HG03565 (cell line): ENCODE results near the gene KIF26A.

Source experiments
- ATAC-seq: cut with Tn5 transposase; IDR thresholded peaks from one replicate; pipeline ENCODE4 v1.9.1; 2021; ENCODE audit warnings: mild to moderate bottlenecking, moderate library complexity; ENCODE audit not compliant: unreplicated experiment

The KIF26A gene

DNA sequence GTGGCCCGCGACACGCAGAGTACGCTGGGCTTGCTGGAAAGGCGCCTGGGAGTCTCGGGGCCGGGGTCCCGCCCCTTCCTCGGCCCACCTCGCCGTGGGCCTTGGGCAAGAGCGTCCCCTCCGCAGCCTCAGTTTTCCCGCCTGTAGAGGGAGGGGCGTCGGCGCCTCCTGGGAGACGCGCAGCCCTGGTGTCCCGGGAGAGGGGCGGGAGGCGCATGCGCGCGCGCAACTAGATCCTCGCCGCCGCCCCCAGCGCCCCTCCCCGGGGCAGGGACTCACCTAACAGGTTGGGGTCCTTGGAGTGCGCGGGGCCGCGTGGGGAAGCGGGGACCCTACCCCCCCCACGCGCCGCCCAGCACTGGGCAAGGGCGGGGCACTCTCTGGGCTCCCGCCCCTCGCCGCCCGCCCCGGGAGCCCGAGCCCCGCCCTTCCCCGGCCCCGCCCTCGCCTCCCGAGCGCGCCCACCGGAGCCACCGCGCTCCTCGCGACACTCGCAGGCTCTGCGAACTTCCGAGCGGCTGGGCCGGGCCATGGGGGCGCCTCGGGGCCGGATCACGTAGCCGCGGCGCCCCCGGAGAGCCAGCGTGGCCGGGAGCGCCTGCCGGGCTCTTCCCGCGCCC lies at the start of gene KIF26A:
Gene KIF26A, plus strand, starts transcription at position 490 of the 620 bp plus-strand sequence. CDS start 136 bp downstream, outside the sequence.
- no peak for ATAC-seq

DNA sequence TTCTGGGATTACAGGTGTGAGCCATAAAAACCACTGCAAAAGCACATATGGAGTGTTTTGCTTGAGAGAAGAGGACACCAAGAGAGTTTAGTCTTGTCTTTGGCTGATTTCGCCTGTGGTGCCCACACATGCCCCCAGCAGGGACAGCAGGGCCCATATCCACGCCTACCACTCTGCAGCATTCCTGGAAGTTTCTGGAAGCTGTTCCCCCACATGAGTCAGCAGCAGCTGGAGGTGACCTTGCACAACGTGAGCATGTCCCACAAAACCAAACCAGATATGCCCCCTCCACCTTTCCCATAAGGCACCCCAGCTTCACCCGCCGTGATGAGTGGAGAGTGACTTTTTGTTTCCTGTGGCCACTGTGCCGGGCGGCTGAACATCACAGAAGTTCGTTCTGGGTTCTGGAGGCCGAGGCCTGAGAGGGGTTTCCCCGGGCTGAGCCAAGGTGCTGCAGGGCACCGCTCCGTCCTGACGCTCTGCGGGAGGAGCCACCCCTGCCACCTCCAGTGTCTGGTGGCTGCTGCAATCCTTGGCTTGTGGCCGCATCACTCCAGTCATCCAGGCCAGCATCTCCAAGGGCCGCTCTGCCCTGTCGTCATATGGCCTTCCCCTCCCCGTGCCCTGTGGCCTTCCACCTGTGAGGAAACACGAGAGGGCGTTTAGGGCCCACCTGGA lies 48.2 kb upstream of the KIF26A start:
- no peak for ATAC-seq

- no peak for ATAC-seq
These were observed 47.1 kb upstream of the KIF26A start for GRCh38 chr14:104091061-104091926.

- no peak for ATAC-seq
These were observed 46.2 kb upstream of the KIF26A start for GRCh38 chr14:104091927-104092771.

DNA sequence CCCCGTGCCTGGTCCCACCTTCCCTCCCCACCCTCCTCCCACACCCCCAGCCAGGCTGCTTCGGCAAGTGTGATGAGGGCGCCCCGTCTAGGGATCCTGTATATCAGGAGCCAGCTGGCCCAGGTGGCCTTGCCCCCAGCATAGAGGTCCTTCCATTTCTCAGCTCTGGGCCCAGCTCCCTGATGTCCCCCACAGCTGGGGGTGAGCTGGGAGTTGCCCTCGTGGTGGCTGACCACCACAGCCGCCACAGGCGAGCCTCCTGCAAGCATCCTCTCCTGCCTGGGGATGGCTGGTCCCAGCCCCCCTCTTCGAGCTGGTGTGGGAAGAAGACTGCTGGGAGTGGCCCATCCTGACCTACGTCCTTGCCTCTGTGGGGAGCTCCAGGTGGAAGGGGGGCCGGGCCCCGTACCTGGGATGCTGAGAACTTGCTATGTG lies 45.4 kb upstream of the KIF26A start:
- ATAC-seq, result no peak

DNA sequence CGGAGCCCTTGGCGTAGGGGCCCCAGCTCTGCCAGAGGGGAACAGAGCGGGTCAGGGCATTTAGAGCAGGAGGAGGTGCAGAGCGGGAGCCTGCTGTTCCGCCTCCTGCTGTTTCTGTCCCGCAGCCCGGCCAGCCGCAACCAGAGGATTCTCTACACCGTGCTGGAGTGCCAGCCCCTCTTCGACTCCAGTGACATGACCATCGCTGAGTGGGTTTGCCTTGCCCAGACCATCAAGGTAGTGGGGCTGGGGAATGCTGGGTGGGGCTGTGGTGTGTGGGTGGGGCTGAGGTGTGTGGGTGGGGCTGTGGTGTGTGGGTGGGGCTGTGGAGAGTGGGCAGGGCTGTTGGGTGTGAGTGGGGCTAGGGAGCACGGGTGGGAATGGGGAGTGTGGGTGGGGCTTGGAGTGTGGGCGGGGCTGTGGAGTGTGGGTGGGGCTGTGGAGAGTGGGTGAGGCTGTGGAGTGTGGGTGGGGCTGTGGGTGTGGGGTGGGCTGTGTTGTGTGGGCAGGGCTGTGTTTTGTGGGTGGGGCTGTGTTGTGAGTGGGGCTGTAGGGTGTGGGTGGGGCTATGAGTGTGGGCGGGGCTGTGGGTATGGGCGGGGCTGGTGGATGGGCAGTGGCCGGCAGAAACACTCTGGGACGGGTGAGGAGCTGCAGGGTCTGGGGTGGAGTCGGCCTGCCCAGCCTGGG lies 44.9 kb upstream of the KIF26A start:
- ATAC-seq, result no peak

DNA sequence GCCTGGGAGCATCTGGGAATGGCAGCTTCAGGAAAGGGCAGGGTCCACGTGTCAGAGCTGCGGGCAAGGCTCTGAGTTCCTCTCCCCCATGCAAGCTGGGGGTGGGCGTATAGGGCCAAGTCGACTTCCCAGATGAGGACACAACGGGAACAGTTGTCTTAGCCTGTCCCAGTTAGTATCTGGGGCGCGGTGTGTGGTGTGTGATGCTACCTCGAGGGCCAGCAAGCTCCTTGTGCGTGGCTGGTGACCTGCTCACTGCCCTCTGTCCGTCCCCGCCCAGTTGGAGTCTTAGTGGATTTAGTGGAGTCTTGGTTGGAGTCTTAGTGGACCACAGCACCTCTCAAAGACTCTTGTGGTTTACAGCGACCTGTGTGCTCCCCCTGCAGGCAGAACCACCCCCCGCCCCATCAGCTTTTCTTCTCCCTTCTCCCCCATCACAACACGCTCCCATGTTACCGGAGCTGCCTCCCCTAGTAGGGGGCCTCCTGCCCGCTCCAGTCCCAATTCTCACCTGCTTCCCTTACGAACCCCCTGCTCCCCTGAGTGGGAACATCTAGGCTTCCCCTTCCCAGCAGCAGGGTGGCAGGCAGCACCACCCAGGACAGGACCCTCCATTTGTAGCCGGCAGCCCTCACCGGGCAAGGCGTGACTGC lies 44.2 kb upstream of the KIF26A start:
- no peak for ATAC-seq

DNA sequence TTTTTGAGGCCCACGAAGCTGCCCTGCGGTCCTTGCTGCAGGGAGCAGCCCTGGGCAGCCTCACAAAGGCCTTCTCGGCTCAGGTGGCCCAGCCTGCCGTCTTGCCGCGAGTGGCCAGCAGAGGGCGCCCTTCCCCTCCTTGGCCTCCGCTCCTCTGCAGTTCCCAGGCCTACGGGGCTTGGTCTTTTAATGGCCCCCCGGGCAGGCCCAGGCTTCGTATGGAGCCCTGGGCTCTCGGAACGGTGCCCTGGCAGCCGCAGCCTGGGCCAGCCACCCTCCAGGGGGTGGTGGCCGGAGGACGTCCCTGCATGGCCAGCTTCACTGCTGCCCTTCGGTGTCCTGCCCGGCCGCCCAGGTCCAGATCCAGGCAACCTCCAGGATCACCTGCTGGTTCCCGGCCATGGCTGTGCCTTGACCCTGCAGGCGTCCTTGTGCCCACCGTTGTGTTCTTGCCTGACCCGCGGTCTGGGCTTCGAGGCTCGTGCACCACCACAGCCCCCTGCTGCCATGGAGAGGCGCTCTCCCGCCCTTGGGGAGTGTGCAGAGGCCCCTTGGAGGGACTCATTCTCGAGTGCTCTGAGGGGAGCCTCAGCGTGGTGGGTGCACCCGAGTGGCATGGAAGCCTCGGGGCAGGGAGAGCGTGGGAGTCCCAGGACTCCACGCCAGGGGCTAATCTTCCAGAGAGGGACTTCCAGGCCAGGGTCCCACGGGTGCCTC lies 43.5 kb upstream of the KIF26A start:
- ATAC-seq, result no peak

DNA sequence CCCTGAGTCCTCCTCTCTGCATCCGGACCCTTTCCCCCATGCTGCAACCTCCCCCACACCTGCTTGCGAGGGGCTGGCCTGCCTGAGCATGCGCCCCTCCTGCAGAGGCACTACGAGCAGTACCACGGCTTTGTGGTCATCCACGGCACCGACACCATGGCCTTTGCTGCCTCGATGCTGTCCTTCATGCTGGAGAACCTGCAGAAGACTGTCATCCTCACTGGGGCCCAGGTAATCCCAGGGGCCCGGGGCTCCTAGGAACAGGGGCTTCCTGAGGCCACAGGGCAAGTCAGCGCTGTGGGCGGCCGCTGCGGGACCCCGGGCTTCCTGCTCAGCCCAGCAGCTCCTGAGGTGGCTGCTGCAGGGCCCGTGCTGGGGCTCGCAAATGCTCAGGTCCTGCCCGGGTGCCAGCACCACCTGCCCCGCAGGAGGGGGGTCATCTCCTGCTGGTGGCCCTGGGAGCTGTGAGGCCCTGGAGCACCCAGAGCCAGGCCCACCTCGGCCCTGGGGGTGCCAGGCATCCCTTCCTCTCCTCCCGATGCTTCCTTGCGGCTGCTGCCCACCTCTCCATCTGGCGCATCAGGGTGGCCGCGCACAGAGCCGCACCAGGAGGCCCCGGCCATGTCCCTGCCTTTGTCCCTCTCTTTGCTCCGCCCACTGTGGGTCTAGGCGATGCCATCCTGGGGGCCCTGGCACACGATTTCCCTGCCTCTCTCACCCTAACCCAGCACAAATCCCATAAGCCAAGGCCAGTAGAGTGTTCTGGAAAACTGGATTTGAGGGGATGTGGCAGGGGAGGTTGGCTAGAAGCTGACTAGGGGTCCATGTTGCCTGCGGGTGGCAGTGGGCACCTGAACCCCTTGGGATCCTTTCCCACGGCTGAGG lies 42.7 kb upstream of the KIF26A start:
- no peak for ATAC-seq

DNA sequence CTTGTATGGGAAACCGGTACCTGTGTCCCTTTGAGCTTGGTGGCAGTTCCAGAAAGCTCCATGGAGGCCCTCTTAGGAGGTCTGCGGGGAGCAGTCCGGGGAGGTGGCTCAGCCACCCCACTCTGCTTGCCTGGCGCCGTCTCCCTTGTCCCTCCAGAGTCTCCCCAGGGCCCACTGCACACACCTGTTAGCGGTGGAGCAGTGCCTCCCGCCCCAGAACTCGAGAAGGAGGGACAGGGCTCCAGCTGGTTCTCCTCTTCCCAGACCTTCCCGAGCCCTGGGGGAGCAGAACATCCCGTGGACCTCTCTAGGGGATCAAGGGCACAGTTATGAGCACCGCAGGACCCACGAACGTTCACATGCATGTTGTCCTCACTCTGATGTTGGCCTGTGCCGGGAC lies 42.1 kb upstream of the KIF26A start:
- no peak for ATAC-seq

GRCh38 chr14:104096751-104097700 lies 41.4 kb upstream of the KIF26A start:
- no peak for ATAC-seq

GRCh38 chr14:104098272-104099095 lies 39.9 kb upstream of the KIF26A start:
- no peak for ATAC-seq

- ATAC-seq, result no peak
These were observed 39.0 kb upstream of the KIF26A start for GRCh38 chr14:104099096-104100041.

DNA sequence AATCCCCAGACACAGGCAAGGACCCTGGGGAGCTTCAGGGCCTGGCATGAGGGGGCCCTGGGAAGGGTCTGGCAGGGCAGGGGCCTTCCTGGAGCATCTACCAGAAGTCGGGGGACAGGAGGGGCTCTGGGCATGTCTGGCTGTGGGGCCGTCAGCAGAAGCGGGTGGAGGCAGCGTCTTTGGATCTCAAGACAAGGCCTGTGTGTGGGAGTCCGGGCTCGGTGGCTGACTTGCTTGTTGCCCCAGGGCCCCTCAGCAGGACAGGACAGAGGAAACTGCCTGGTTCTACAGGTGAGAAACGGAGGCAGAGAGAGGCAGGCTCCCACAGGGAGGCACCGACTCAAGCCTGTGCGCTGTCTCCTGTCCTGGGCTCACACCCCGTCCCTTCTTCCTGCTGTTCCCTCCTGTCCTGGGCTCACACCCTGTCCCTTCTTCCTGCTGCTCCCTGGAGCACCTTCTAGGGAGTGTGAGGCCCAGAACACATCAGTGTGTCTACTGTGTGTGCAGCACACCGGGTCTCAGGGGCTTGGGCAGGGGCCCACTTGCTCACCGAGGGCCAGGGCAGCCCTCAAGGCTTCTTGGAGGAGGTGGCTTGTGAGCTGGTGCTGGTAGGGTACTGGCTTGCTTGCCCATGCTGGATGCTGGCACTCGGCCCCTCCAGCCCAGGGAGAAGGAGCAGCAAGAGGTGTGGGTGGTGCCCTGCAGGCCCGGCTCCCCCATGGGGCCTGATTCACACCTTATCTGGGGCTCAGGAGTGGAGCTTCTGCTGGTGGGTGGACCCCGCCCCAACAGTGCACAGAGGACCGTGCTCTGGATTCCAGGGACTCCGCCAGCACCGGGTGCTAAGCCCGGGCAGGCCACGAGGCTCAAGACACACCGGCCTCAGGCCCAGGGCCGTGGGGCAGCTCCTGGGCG lies 38.0 kb upstream of the KIF26A start:
- no peak for ATAC-seq
